GM12878 (cell line): ENCODE data around the gene TNRC18. TPM values are rescaled to one million over a fixed set of nuclear protein-coding genes. Genes with fewer than 3 reads are reported as not detected.
A peak's percentile ranks its signal among the peaks of the same experiment; 100 is the strongest.

Experiments used
- ATAC-seq: fragments of 200-7000 bp; cut with Tn5 transposase; 3 replicates; pipeline ENCODE4 v1.9.1; 2020; ENCODE audit warnings: mild to moderate bottlenecking, moderate library complexity
- BruUV-seq: library from RNA; stranded (reverse); fragments of 400-500 nt; replicated peaks from 2 replicates; lab custom pipeline; 2021; lab: Mats Ljungman, UMichigan
- CTCF ChIA-PET: fragments of 300-600 bp; sonication (Branson Sonifier 250); formaldehyde crosslinking; extraction: SDS; loops from one replicate; lab custom pipeline; 2021; ENCODE audit warnings: inconsistent platforms; lab: Yijun Ruan, JAX
- POLR2A ChIA-PET: fragments of 350-600 bp; formaldehyde crosslinking; extraction: SDS; loops from one replicate; lab custom pipeline; 2021; ENCODE audit warnings: inconsistent platforms; lab: Charles Lee
- RAD21 ChIA-PET: fragments of 300-600 bp; sonication (Branson Sonifier 250); formaldehyde crosslinking; loops from one replicate; lab custom pipeline; 2023; ENCODE audit warnings: antibody characterized with exemption; ENCODE audit not compliant: unreplicated experiment; lab: Charles Lee
- SMC1A ChIA-PET: fragments of 300-600 bp; sonication (Branson Sonifier 250); formaldehyde crosslinking; loops from one replicate; lab custom pipeline; 2023; ENCODE audit not compliant: unreplicated experiment, uncharacterized antibody; lab: Charles Lee
- DNase-seq: peaks from one replicate; pipeline ENCODE4 v3.0.0-alpha.2; 2011; ENCODE audit warnings: low read depth, low spot score
- FAIRE-seq: peaks from 3 replicates; lab custom pipeline; 2011; peaks lifted over from hg19 to GRCh38; lab: Jason Lieb, UNC
- H2AFZ ChIP-seq: 2 replicates; pipeline ENCODE4 v1.6.0; 2011; ENCODE audit warnings: low read depth, low read length, control low read depth; ENCODE audit not compliant: control insufficient read depth
- H3K27ac ChIP-seq: 2 replicates; pipeline ENCODE4 v1.5.1; 2011; ENCODE audit warnings: control low read depth; ENCODE audit not compliant: control insufficient read depth, insufficient read depth
- H3K27me3 ChIP-seq, 2 experiments: replicated peaks in 1 of 2; 2 replicates each; pipeline versions ENCODE4 v1.6.0 to v1.6.1; 2011; ENCODE audit warnings: low read length in 1 of 2; ENCODE audit not compliant: control insufficient read depth in 2 of 2, insufficient read depth in 2 of 2
- H3K36me3 ChIP-seq, 2 experiments: 2 replicates each; pipeline ENCODE4 v1.5.1; 2011; ENCODE audit warnings: low read length in 1 of 2; ENCODE audit not compliant: control insufficient read depth in 2 of 2, insufficient read depth in 2 of 2
- H3K4me1 ChIP-seq: 2 replicates; pipeline ENCODE4 v1.6.1; 2011; ENCODE audit warnings: mild to moderate bottlenecking, low read length, moderate library complexity, mixed read lengths; ENCODE audit not compliant: control insufficient read depth, insufficient read depth
- H3K4me2 ChIP-seq: 2 replicates; pipeline ENCODE4 v1.6.0; 2011; ENCODE audit warnings: control low read depth; ENCODE audit not compliant: control insufficient read depth, insufficient read depth
- H3K4me3 ChIP-seq: fragments of 200-600 bp; sonication (generic); 2 replicates; pipeline ENCODE4 v1.5.1; 2016
- H3K79me2 ChIP-seq: 2 replicates; pipeline ENCODE4 v1.6.0; 2011; ENCODE audit warnings: low read length; ENCODE audit not compliant: control insufficient read depth, insufficient read depth
- H3K9ac ChIP-seq: 2 replicates; pipeline ENCODE4 v1.8.0; 2011; ENCODE audit warnings: low read length, control low read depth, mixed read lengths; ENCODE audit not compliant: control insufficient read depth, insufficient read depth
- H3K9me3 ChIP-seq: replicated peaks from 3 replicates; pipeline ENCODE4 v1.5.1; 2011; ENCODE audit warnings: mild to moderate bottlenecking, low read length; ENCODE audit not compliant: control insufficient read depth, insufficient read depth
- H4K20me1 ChIP-seq: 2 replicates; pipeline ENCODE4 v1.6.0; 2011; ENCODE audit not compliant: control insufficient read depth, insufficient read depth
- ATF7 ChIP-seq: fragments of 450-650 bp; IDR thresholded peaks from 2 replicates; pipeline ENCODE4 v1.6.1; 2016; ENCODE audit warnings: low read depth, mild to moderate bottlenecking
- CREB1 ChIP-seq: IDR thresholded peaks from 2 replicates; pipeline ENCODE4 v1.6.1; 2012; ENCODE audit warnings: low read depth, mild to moderate bottlenecking, inconsistent platforms
- CREM ChIP-seq: IDR thresholded peaks from 2 replicates; pipeline ENCODE4 v1.6.1; 2014; ENCODE audit warnings: antibody characterized with exemption, low read depth
- HDGF ChIP-seq: fragments of 450-650 bp; IDR thresholded peaks from 2 replicates; pipeline ENCODE4 v1.6.1; 2016; ENCODE audit warnings: antibody characterized with exemption
- IKZF1 ChIP-seq: fragments of 450-650 bp; conservative IDR thresholded peaks from 2 replicates; pipeline ENCODE4 v1.6.1; 2017; ENCODE audit warnings: antibody characterized with exemption, mild to moderate bottlenecking
- NFIC ChIP-seq: IDR thresholded peaks from 2 replicates; pipeline ENCODE4 v1.6.1; 2012; ENCODE audit warnings: low read depth, mild to moderate bottlenecking, inconsistent platforms, low read length, moderate library complexity
- RAD21 ChIP-seq: IDR thresholded peaks from 2 replicates; pipeline ENCODE4 v1.6.1; 2011; ENCODE audit warnings: mild to moderate bottlenecking, low read depth, low read length, moderate library complexity; ENCODE audit not compliant: insufficient read depth
- SMAD5 ChIP-seq: IDR thresholded peaks from 2 replicates; pipeline ENCODE4 v1.6.1; 2016; ENCODE audit warnings: antibody characterized with exemption, low read depth
- SMC3 ChIP-seq: IDR thresholded peaks from 2 replicates; pipeline ENCODE4 v1.6.1; 2011; ENCODE audit warnings: low read length, improper control_type of control experiment, borderline replicate concordance
- WGBS: methylation state at CpG from one replicate; pipeline ENCODE4 v1.1.6; 2016; ENCODE audit warnings: low lambda C conversion rate; ENCODE audit not compliant: insufficient replicate concordance, insufficient coverage; ENCODE audit errors: missing lambda C conversion rate; 5-methylcytosine and 5-hydroxymethylcytosine counted together
- in situ Hi-C: fragments of 300-500 bp; cut with MboI; formaldehyde crosslinking; loops from 9 replicates; pipeline ENCODE4 v1.14.3; 2018; ENCODE audit warnings: mixed read lengths
- intact Hi-C: fragments of 100-400 bp; cut with micrococcal nuclease; formaldehyde crosslinking; loops from one replicate; pipeline ENCODE4 v1.14.2; 2022; ENCODE audit not compliant: unreplicated experiment
- polyA plus RNA-seq, 11 experiments: library from polyadenylated mRNA; depleted of rRNA in 4 of 11; unstranded in 6 of 11; stranded (reverse) in 5 of 11; fragments of >200 nt; fragmentation: Nextera tagmentation in 4 of 11; fragmentation: Illumina TruSeq in 1 of 11; extraction: Ambion mirVana in 4 of 11; extraction: Trizol in 1 of 11; gene quantifications; 1 replicate in 1 of 11; 2 replicates in 10 of 11; pipeline versions ENCODE4 v1.2.1 to v1.2.3, GENCODE V29; 2011 to 2016; ENCODE audit warnings: inconsistent platforms in 2 of 11, missing spikeins in 2 of 11, low read depth in 1 of 11
- total RNA-seq, 4 experiments: library from RNA; depleted of rRNA in 3 of 4; stranded (reverse); fragments of >200 nt in 3 of 4; fragmentation: Illumina TruSeq in 1 of 4; extraction: Trizol in 1 of 4; gene quantifications; 2 replicates each; pipeline versions ENCODE4 v1.2.1 to v1.2.3, GENCODE V29; 2013 to 2021
- TF ChIP-seq, protein P1 (sequence below): fragments of 450-650 bp; IDR thresholded peaks from 2 replicates; pipeline ENCODE4 v1.6.1; 2017; ENCODE audit warnings: mild to moderate bottlenecking, moderate library complexity

TNRC18 gene
- total and polyA plus RNA-seq, 10 of the 15 experiments (the other 5 are each of a cell fraction or from before 2014, with no cell fraction given), result 0.02 to 31.7 (median 5.4) TPM

DNA sequence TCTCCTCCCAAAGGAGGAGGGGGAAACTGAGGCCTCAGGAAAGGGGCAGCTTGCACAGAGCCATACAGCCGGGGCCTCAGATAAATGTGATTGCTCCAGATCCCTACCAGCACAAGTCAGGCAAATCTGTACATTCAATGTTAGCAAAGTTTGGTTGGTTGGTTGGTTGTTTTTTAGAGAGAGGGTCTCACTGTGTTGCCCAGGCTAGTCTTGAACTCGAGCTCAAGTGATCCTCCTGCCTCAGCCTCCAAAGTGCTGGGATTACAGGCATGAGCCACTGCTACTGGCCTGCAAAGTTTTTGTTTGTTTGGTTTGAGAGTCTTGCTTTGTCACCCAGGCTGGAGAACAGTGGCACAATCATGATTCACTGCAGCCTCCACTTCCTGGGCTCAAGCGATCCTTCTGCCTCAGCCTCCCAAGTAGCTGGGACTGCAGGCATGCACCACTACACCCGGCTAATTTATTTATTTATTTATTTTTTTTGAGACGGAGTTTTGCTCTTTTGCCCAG, 30.0 kb upstream of the TNRC18 start:
- no peak for DNase-seq
- H3K4me3 ChIP-seq, result no peak overlapping the region
- ChIA-PET POLR2A (no interaction called here), CTCF (no interaction called here), RAD21 (no interaction called here), SMC1A (no interaction called here)
- no TSS peak for BruUV-seq
- H3K9ac ChIP-seq, result no peak overlapping the region
- H3K27ac ChIP-seq, result no peak overlapping the region
- intact Hi-C loops (no loop called here), in situ Hi-C loops (no loop called here)
- TF ChIP-seq SMAD5, result no peak
- no peak for TF ChIP-seq RAD21
- TF ChIP-seq IKZF1, result no peak
- no peaks in the 10 kb centered on the region; the same call in 1 of the 2 replicates for H3K4me1 ChIP-seq
- H3K36me3 ChIP-seq, result no peaks in the 10 kb centered on the region
- H3K27me3 ChIP-seq, result no peaks in the 10 kb centered on the region
- H3K79me2 ChIP-seq, result no peaks in the 10 kb centered on the region
- no peak overlapping the region for H2AFZ ChIP-seq
- H3K9me3 ChIP-seq, result no peaks in the 10 kb centered on the region
- WGBS, result 39% methylated on average over 5 of the region's 5 CpGs
- no peak for FAIRE-seq
- no peak for ATAC-seq
- no peaks in the 10 kb centered on the region for H4K20me1 ChIP-seq
- H3K4me2 ChIP-seq, result no peak overlapping the region

DNA sequence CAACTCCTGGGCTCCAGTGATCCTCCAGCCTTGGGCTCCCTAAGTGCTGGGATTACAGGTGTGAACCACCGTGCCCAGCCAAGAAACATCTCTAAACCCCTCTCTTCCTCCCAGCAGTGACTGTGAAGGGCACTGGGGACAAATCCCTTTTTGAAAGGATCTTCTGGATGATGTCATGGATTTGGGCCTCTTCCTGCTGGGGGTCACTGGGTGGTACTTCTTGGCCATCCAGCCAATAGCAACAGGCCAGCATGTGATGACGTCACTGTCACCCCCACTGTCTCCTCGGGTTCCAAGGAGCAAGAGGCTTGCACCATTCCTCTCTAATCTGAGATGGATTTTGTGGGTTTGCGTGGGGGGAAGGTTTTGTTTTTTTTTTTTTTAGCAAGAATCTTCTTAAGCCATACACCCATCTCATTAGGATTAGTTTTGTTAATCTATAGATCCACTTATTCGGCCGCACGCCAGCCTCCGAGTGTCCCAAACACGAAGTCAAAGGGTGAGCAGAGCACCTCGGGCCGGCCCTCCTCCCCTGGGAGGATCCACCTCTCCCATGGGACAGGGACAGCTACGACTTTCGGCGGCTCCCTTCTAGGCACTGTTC, 29.4 kb upstream of the TNRC18 start:
- intact Hi-C loops, result no loop called here
- no peak for DNase-seq
- Histone ChIP-seq H3K27me3 (no peaks in the 10 kb centered on the region), H3K9ac (no peak overlapping the region), H3K4me2 (no peak overlapping the region), H3K27ac (no peak overlapping the region), H3K79me2 (no peaks in the 10 kb centered on the region), H2AFZ (no peak overlapping the region), H3K4me1 (no peaks in the 10 kb centered on the region; the same call in 1 of the 2 replicates), H4K20me1 (no peaks in the 10 kb centered on the region), H3K36me3 (no peaks in the 10 kb centered on the region), H3K4me3 (no peak overlapping the region), H3K9me3 (no peaks in the 10 kb centered on the region)
- no peak for TF ChIP-seq NFIC
- peak; percentile 49; the same call in 1 of the 2 replicates for TF ChIP-seq CREM
- TF ChIP-seq CREB1, result 0 out of 2 replicates have a peak, but pooled peaks have one; percentile 30
- TF ChIP-seq, protein P1, sequence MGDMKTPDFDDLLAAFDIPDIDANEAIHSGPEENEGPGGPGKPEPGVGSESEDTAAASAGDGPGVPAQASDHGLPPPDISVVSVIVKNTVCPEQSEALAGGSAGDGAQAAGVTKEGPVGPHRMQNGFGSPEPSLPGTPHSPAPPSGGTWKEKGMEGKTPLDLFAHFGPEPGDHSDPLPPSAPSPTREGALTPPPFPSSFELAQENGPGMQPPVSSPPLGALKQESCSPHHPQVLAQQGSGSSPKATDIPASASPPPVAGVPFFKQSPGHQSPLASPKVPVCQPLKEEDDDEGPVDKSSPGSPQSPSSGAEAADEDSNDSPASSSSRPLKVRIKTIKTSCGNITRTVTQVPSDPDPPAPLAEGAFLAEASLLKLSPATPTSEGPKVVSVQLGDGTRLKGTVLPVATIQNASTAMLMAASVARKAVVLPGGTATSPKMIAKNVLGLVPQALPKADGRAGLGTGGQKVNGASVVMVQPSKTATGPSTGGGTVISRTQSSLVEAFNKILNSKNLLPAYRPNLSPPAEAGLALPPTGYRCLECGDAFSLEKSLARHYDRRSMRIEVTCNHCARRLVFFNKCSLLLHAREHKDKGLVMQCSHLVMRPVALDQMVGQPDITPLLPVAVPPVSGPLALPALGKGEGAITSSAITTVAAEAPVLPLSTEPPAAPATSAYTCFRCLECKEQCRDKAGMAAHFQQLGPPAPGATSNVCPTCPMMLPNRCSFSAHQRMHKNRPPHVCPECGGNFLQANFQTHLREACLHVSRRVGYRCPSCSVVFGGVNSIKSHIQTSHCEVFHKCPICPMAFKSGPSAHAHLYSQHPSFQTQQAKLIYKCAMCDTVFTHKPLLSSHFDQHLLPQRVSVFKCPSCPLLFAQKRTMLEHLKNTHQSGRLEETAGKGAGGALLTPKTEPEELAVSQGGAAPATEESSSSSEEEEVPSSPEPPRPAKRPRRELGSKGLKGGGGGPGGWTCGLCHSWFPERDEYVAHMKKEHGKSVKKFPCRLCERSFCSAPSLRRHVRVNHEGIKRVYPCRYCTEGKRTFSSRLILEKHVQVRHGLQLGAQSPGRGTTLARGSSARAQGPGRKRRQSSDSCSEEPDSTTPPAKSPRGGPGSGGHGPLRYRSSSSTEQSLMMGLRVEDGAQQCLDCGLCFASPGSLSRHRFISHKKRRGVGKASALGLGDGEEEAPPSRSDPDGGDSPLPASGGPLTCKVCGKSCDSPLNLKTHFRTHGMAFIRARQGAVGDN, result no peak
- no peak for TF ChIP-seq SMC3
- peak; percentile 81 for TF ChIP-seq ATF7
- no peak for TF ChIP-seq HDGF
- in situ Hi-C loops, result no loop called here
- no TSS peak for BruUV-seq
- ChIA-PET POLR2A (interaction anchor here (1.5 kb wide), 1 partner anchor 57 kb away, joined by 5 read pairs; no protein-coding TSS in a partner anchor), CTCF (interaction anchor here (5.8 kb wide), 1 partner anchor 88 kb away, joined by 60 read pairs; no protein-coding TSS in a partner anchor), SMC1A (no interaction called here), RAD21 (no interaction called here)
- no peak for ATAC-seq
- FAIRE-seq, result no peak
- 68% methylated on average over 13 of the region's 14 CpGs for WGBS
